ENCODE data around the gene NDUFB10.

The NDUFB10 gene

DNA sequence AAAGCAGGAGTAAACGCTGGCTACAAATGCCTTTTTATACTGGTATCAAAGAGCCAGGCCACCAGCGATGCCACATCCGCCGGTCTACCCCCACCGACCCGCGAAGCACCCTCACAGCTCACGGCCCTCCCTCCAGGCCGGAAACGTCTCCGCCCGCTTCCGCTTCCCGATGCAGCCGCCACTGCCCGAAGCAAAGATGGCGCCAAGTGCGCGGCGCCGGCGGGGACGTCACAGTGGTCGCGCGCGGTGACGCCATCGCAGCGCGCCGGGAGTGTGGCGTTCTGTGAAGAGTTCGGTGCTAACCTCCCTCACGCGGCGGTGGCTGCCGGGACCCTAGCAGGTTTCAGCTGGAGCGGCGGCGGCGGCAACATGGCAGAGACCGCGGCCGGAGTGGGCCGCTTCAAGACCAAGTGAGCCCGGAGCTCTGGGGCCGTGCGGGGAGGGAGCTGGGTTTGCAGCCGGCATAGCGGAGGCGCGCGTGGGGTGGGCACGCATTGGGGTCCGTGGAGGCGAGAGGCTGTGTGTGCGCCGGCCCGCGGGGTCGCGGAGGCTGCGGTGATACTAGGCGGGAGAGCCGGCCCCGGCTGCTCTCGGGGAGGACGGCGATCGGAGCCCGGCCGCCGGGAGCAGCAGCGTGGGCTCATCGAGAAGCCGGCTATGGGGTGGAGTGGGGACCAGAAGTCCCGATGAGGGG, 12.6 kb downstream of the NDUFB10 start, which contains the start of gene TBL3:
Gene TBL3, plus strand, starts transcription at position 258 of the 694 bp plus-strand sequence. Its CDS starts 112 bp downstream, at position 370.
- DNase-seq (ENCODE audit: low read depth, low spot score) = peak; percentile 88

DNA sequence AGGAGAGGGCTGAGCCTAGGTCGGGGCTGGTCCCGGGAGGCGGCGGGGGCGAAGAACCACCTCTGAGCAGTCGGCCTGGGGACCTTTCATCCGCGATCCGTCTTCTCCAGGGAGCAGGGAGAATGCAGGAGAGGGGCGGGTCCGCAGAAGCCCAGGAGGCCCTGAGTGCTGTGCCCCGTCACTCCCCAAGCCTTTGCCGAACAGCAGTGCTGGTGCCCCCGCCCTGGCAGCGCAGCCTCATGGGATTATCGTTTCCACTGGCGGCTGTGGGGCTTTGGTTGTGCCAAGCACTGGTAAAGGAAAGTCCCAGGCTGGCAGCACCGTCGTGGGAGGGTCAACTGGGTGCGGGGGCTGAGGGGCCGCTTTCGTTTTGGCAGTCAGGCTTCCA, 13.1 kb downstream of the NDUFB10 start:
- DNase-seq (ENCODE audit: low read depth, low spot score) = no peak

DNA sequence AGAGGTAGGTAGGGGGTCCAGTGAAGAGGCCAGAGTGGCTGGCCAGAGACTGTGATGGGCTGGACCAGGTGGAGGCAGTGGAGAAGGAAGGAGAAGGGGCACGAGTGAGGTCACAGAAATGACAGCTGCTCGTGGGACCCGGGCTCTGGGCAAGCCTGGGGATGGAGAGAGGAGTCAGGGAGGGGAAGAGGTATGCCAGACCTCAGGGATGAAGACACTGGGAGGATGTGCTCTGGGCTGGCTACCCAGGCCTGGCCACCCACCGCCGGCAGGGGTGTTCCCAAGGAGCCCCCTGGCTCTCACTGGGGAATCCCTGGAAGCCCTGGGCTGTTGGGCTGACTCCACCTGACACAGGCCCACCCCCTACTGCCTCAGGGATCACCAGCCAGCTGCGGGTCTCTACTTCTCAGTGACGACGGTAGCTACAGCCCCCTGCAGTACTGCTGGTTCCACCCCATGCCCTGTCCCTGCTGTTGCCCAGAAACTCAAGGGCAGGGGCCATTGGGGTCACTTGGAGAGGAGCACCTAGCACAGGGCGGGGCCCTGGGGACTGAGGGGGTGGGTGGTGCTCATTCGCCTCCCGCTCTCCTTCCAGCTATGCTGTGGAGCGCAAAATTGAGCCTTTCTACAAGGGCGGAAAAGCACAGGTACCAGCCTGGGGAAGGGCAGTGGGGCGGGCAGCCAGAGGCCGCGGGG, 14.3 kb downstream of the NDUFB10 start:
- no peak for DNase-seq (ENCODE audit: low read depth, low spot score)

DNA sequence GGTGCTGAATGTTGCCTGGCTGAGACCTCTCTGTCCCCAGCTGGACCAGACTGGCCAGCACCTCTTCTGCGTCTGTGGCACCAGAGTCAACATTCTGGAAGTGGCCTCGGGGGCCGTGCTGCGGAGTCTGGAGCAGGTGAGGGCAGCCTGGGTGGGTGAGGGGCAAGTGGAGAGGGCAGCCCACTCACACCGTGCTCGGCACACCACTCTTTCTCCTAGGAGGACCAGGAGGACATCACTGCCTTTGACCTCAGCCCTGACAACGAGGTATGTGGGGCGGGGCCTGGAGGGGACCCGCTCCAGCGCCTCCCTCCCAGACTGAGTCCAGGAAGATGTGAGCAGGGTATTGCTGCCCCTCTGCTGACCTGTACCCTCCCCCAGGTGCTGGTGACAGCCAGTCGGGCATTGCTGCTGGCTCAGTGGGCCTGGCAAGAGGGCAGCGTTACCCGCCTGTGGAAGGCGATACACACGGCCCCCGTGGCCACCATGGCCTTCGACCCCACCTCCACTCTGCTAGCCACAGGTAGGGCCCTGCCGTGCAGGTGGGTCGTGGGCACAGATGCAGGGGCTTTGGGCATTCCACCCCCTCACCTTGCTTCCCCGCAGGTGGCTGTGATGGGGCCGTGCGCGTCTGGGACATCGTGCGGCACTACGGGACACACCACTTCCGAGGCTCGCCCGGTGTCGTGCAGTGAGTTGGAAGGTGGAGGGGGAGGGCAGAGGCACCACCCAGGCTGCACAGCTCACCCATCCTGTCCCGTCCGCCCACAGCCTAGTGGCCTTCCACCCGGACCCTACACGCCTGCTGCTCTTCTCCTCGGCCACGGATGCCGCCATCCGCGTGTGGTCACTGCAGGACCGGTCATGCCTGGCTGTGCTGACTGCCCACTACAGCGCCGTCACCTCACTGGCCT, 15.1 kb downstream of the NDUFB10 start:
- no peak for DNase-seq (ENCODE audit: low read depth, low spot score)

DNA sequence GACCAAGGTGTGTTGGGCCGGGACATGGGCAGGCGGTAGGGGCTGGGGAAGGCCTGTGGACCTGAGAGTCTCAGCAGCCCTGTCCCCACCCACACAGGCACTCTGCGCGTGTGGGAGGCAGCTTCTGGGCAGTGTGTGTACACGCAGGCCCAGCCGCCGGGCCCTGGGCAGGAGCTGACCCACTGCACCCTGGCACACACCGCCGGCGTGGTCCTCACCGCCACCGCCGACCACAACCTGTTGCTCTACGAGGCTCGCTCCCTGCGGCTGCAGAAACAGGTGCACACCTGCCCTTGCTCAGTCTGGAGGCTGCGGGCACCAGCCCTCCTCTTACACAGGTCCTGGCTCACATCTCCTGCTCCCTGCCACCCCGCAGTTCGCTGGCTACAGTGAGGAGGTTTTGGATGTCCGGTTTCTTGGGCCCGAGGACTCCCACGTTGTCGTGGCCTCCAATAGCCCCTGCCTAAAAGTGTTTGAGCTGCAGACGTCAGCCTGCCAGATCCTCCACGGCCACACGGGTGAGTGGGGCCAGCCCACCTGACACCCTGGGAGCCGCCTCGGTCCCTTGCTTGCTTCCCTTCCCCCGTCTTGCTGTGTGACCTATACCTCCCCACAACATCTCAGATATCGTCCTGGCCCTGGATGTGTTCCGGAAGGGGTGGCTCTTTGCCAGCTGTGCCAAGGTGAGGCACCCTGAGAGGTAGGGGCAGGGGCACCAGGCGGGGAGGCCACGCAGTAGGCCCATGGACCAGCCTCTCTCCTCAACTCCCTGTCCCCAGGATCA, 16.3 kb downstream of the NDUFB10 start:
- no peak for DNase-seq (ENCODE audit: low read depth, low spot score)

DNA sequence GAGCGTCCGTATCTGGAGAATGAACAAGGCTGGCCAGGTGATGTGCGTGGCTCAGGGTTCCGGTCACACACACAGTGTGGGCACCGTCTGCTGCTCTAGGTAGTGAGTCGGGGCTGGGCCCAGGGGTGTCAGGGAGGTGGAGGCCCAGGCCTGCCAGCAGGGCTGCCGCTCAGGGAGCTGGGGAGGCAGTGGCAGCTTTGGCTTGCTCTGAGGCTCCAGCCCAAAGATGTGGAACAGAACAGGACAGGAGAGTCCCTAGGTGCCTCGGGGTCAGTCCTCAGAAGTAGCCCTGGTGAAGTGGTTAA, 16.8 kb downstream of the NDUFB10 start:
- no peak for DNase-seq (ENCODE audit: low read depth, low spot score)

DNA sequence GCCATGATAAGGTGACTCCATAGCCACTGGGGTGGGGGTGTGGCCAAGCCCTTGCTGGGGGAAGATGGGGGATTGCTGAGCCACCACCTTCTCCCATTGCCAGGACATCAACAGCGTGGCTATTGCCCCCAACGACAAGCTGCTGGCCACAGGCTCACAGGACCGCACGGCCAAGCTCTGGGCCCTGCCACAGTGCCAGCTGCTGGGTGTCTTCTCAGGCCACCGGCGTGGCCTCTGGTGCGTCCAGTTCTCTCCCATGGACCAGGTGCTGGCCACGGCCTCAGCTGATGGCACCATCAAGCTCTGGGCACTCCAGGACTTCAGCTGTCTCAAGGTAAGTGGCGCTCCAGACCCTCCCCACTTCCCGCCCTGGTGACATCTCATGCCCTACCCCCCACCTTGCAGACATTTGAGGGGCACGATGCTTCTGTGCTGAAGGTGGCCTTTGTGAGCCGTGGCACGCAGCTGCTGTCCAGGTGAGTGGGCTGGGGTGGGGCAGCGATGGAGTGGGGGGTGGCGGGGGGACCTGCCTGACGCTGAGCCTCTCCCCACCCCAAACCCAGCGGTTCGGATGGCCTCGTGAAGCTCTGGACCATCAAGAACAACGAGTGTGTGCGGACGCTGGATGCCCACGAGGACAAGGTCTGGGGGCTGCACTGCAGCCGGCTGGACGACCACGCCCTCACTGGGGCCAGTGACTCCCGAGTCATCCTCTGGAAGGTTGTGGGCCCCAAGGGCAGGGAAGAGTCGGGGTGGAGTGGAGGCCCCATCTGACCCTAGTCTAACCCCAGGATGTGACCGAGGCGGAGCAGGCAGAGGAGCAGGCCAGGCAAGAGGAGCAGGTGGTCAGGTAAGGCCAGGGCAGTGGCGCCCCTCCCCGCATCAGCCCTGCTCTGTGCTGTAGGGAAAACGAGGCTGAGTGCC, 17.9 kb downstream of the NDUFB10 start:
- no peak for DNase-seq (ENCODE audit: low read depth, low spot score)

DNA sequence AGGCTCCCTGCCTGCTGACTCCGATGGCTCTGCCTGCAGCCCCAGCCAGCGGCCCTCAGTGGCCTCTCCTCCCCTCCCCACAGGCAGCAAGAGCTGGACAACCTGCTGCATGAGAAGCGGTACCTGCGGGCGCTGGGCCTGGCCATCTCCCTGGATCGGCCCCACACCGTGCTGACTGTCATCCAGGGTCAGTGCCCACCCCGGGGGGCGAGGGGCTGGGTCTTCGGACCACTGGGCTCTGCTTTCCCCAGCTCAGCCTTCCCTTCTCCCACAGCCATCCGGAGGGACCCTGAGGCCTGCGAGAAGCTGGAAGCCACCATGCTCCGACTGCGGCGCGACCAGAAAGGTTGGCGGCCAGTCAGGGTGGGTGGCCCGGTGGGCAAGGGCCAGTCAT, 18.5 kb downstream of the NDUFB10 start:
- DNase-seq (ENCODE audit: low read depth, low spot score) = no peak

DNA sequence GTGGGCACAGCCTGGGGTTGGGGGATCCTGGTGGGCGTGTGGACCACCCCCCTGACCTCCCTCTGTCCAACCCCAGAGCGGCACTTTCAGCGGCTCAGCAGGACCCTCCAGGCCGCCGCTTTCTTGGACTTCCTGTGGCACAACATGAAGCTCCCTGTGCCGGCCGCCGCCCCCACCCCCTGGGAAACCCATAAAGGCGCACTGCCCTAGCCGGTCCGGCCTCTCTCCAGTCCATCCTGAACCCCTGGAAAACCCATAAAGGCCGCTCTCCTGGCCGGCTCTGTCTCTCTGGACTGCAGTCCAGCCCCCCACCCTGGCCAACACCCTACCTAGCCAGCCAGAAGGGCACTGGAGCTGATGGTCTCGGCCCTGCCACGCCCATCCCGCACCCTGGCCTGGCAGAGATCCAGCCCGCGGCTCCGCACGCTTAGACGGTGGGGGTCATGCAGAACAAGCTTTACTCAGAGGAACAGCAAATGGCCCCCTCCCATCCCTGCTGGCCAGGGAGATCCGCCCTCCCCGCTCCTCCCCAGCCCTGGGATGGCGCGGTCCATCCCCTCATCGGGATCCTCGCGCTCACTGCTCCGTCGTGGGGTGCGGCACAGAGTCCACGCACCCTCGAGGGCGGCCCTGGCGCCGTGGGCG, 19.3 kb downstream of the NDUFB10 start:
- DNase-seq (ENCODE audit: low read depth, low spot score) = no peak

DNA sequence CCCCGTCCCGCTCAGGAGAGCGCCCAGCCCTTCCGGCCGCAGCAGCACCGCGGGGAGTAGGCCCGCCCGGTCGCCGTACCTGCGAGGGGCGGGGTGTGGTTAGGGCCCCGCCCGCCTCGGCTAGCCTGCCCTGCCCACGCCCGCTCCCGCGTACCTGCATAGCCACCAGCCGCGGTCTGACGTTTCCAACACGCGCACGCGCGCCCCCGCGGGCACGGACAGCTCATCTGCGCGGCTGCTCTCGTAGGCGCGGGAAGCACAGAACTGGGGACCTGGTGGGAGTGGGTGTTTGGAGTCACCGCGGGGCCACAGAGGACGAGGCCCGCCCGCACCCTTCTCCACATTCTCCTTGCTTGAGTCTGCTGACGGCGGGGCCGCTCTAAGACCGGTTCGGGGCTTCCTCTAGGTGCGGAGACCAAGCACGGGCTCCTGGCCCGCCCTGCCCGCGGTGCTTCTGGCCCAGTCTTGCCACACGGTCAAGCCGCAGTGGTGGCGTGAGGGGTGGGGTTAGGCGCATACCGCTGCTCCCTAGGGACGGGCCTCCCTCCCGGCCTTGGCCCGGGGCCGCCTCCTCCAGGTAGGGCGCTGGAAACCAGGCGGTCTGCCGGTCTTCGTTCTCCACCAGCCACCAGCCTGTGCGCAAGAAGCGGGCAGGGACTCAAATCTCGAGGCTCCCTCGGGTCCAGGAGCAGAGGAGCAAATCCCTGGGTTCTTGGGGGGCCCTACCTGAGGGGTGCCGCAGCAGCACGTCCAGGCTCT, 20.1 kb downstream of the NDUFB10 start:
- DNase-seq (ENCODE audit: low read depth, low spot score) = no peak

DNA sequence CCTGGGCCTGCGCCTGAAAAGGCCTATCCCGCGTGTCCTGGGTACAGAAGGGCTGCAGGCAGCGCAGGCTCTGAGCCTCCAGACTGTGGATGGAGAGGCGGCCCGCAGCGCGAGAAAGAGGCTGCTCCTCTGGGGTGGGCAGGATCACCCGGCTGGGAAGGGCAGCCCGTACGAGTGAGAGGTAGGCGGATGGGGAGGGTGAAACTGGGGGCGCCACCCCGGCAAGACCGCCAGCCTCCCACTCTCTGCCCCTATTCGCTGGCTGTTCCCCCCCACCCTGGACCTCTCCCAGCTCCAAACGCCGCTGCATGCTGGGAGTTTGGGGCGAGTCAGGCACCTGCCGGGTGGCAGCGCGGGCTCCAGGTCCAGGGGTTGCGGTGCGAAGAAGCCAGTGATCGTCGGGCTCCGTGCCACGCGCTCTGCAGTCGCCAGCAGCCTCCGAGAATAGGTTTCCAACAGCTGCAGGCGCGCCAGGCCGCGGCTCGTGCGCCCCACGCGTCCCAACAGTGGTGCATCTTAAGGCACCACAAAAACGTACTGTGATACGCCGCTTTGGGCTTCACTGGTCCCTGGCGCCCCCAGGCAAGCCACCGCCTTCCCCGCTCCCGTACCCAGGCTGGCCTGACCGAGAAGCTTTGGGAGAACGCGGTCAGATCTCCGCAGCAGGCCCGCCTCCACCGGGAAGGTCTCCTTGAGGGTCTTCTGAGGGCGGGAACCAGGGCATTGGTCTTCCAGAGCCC, 20.9 kb downstream of the NDUFB10 start:
- DNase-seq (ENCODE audit: low read depth, low spot score) = no peak

DNA sequence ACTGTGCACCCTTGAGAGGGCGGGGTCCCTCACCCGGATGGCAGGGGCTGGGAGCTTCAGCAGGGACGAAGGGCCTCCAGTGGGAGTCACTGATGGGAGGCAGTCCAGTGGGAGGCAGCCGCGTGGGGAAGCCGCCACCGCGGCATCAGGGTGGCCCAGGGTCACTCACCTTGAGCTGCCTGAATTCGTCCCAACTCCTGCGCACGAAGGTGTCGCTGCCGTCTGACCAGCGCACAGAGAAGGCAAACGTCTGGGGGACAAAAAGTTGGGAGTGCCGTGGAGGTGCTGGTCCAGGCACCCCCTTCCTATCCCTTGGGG, 21.4 kb downstream of the NDUFB10 start:
- DNase-seq (ENCODE audit: low read depth, low spot score) = no peak

DNA sequence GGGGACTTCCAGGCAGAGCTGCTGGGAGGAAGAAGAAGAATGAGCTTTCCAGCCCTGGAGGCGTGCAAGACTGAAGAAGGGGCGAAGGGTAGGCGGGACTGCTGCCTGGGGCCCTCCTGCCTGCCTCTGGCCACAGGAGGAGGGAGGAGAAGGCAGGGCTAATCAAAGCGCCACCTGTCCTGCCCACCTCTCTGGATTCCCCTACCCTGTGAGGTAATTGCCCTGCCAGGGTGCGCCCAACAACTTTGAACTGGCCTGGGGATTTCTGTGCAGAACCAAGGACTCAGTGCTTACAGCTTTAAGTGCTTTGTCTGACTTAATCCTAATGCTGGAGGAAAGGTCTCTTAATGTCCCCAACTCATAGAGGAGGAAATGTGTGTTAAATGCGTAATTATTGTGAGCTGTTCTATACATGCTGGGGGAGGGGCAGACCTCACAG, 22.1 kb downstream of the NDUFB10 start, which contains the start of gene NOXO1:
Gene NOXO1, minus strand, starts transcription at position 72 of the 439 bp plus-strand sequence. CDS start 290 bp downstream, outside the sequence.
- no peak for DNase-seq (ENCODE audit: low read depth, low spot score)

DNA sequence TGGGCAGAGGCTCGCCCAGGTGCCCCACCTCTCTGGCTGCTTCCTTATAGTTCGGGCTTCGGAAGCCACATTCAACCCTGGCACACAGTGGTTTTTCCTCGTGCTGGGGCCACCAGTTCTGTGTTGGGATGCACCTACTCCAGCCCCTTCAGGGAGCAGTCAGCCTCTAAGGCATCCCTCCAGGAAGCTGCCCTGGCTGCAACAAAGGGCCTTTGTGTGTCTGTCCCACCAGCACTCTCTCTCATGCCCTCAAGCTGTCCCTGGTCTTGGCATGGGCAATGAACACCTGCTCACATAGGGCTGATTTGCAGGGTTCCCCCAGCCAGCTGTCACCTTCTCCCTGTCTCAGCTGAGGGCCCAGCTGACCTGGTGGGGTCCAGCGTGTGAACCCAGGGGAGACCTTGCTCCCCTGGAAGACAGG, 22.7 kb downstream of the NDUFB10 start:
- DNase-seq (ENCODE audit: low read depth, low spot score) = no peak

DNA sequence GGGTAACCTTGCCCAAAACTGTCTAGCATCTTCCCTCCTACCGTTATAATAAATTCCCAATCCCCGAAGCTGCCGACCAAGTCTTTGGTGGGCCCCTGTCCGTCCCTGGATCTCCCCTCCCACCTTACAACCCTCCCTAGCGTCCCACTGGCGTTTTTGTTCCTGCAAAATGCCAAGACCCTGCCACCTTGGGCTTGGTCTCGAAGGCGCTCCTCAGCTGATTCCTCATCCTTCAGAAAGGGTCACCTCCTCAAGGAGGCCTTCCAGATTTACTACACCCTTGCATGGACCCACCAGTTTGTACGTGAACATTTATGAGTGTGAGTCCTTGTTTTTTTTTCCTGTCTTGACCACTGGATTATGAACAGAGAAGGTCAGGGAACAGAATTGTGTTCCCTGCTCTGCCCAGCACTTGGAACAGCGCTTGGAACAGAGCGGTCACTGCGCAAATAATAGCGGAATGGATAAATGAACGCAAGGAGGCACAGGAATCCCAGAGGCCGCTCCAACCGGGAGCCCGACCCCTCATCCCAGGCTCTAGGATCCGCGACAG, 23.7 kb downstream of the NDUFB10 start:
- DNase-seq (ENCODE audit: low read depth, low spot score) = no peak

DNA sequence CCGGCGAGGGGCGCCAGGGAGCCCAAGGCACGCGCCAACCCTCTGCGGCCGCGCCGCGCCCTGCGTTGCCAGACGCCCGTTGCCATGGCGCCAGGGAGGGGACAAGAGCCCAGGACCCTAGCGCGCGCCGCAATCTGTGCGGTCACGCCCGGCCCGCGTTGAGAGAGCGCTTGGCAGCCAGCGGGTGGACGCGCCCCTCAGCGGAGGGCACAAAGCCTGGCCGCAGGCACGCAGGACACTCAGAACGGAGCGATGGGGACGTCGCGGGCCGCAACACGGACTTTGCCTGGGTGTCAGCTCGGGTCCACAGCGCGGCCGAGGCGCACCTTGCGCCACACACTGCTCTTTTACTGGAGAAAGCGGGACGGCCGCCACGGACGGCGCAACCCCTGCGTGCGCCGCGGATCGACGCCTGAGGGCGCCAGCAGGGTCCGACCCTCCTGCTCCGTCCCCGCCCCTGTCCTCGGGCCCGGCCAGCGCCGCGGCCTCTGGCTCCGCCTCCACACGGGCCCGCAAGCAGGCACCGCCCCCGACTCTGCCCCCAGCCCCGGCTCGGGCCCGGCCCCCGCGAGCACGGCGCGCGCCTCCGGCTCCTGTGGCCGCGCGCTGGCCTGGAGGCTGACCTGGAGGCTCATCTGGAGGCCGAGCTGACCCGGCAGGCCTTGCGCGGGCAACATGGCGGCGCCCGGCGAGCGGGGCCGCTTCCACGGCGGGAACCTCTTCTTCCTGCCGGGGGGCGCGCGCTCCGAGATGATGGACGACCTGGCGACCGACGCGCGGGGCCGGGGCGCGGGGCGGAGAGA, 24.4 kb downstream of the NDUFB10 start, which contains the start of gene GFER:
Gene GFER, plus strand, starts transcription at position 650 of the 803 bp plus-strand sequence. Its CDS starts 26 bp downstream, at position 676.
- DNase-seq (ENCODE audit: low read depth, low spot score) = no peak

Data from brain pericyte (primary cell).